Urothelium cell line (cell line): Measurements from ENCODE around the gene TMA16.
"Not testable (repeated sequence)": the region's sequence is repeated elsewhere in the genome, so short reads cannot be mapped to it uniquely, and the experiment has no call there.

Source experiments
- DNase-seq: peaks from one replicate; pipeline ENCODE4 v3.0.0; 2011; ENCODE audit warnings: low spot score, mixed read lengths
- FAIRE-seq: peaks from 2 replicates; lab custom pipeline; 2011; peaks lifted over from hg19 to GRCh38; lab: Jason Lieb, UNC

The TMA16 gene

GRCh38 chr4:163505374-163505773 lies 10.9 kb downstream of the TMA16 start:
- no peak for FAIRE-seq
- no peak for DNase-seq

GRCh38 chr4:163515198-163515597 lies 20.7 kb downstream of the TMA16 start:
- FAIRE-seq, result no peak
- DNase-seq, result no peak

GRCh38 chr4:163523791-163524365 lies 29.4 kb downstream of the TMA16 start:
- DNase-seq, result no peak
- FAIRE-seq, result no peak

GRCh38 chr4:163525982-163526381 lies 31.5 kb downstream of the TMA16 start:
- no peak for FAIRE-seq
- DNase-seq, result no peak

- DNase-seq (no peak), FAIRE-seq (no peak)
Measured at GRCh38 chr4:163527172-163527571, 32.7 kb downstream of the TMA16 start.

GRCh38 chr4:163528653-163529052 lies 34.2 kb downstream of the TMA16 start:
- no peak for FAIRE-seq

GRCh38 chr4:163534056-163534455 lies 39.6 kb downstream of the TMA16 start:
- FAIRE-seq, result no peak

More at GRCh38 chr4:163528653-163529052, 34.2 kb downstream of the TMA16 start:
- no peak for DNase-seq

GRCh38 chr4:163535657-163536056 lies 41.2 kb downstream of the TMA16 start:
- FAIRE-seq, result no peak
- DNase-seq, result no peak

More at GRCh38 chr4:163534056-163534455, 39.6 kb downstream of the TMA16 start:
- DNase-seq, result no peak

- no peak for FAIRE-seq
Measured at GRCh38 chr4:163536091-163536490, 41.6 kb downstream of the TMA16 start.

GRCh38 chr4:163537114-163537513 lies 42.6 kb downstream of the TMA16 start:
- no peak for DNase-seq
- no peak for FAIRE-seq

More at GRCh38 chr4:163536091-163536490, 41.6 kb downstream of the TMA16 start:
- DNase-seq, result no peak

- not testable (repeated sequence) for DNase-seq, FAIRE-seq
Measured at GRCh38 chr4:163538820-163539219, 44.3 kb downstream of the TMA16 start.

GRCh38 chr4:163540448-163540847 lies 46.0 kb downstream of the TMA16 start:
- FAIRE-seq (no peak), DNase-seq (no peak)

GRCh38 chr4:163540977-163541376 lies 46.5 kb downstream of the TMA16 start:
- DNase-seq, result no peak
- FAIRE-seq, result no peak

- peak; percentile 25 for DNase-seq
- no peak for FAIRE-seq
Measured at GRCh38 chr4:163542275-163542674, 47.8 kb downstream of the TMA16 start.

GRCh38 chr4:163544407-163545038 lies 50.0 kb downstream of the TMA16 start:
- DNase-seq (peak; percentile 70), FAIRE-seq (no peak)

- DNase-seq, result peak; percentile 23
- no peak for FAIRE-seq
Measured at GRCh38 chr4:163548481-163549243, 54.2 kb downstream of the TMA16 start.

GRCh38 chr4:163550869-163551267 lies 56.4 kb downstream of the TMA16 start:
- no peak for DNase-seq
- FAIRE-seq, result no peak

GRCh38 chr4:163553146-163553545 lies 58.7 kb downstream of the TMA16 start:
- FAIRE-seq (no peak), DNase-seq (no peak)

- FAIRE-seq (no peak), DNase-seq (no peak)
Measured at GRCh38 chr4:163554870-163555465, 60.5 kb downstream of the TMA16 start.

- FAIRE-seq, result no peak
Measured at GRCh38 chr4:163556177-163556576, 61.7 kb downstream of the TMA16 start.

GRCh38 chr4:163556650-163557391 lies 62.3 kb downstream of the TMA16 start:
- DNase-seq (no peak), FAIRE-seq (no peak)

More at GRCh38 chr4:163556177-163556576, 61.7 kb downstream of the TMA16 start:
- DNase-seq, result no peak
